ENCODE results near the gene PHLDB2. TPM values are rescaled to one million over a fixed set of nuclear protein-coding genes. Genes with fewer than 3 reads are reported as not detected.

Gene PHLDB2
- total RNA-seq, 4 donors from 2014 or later, result 12.9 to 34.7 (median 27.1) TPM

DNA sequence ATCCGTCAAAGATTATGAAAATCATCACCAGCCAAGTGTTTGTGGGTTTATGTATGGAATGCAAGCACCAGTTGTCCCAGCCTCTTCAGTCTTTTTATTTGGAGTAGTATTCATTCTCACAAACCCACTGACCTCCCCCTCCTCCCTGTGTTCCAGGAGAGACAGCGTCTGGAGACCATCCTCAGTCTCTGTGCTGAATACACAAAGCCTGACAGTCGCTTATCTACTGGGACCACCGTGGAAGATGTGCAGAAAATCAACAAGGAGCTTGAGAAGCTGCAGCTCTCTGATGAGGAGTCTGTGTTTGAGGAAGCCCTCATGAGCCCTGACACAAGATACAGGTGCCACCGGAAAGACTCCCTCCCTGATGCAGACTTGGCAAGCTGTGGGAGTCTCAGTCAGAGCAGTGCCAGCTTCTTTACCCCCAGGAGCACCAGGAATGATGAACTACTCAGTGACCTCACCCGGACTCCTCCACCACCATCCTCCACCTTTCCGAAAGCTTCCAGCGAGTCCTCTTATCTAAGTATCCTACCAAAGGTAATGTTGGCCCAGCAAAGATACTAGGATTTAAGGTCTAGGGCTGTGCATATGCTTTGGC, 54.2 kb downstream of the PHLDB2 start:
- no peak for TF ChIP-seq POLR2A (IDR thresholded peaks at IDR 0.05)
- TF ChIP-seq, protein P1, sequence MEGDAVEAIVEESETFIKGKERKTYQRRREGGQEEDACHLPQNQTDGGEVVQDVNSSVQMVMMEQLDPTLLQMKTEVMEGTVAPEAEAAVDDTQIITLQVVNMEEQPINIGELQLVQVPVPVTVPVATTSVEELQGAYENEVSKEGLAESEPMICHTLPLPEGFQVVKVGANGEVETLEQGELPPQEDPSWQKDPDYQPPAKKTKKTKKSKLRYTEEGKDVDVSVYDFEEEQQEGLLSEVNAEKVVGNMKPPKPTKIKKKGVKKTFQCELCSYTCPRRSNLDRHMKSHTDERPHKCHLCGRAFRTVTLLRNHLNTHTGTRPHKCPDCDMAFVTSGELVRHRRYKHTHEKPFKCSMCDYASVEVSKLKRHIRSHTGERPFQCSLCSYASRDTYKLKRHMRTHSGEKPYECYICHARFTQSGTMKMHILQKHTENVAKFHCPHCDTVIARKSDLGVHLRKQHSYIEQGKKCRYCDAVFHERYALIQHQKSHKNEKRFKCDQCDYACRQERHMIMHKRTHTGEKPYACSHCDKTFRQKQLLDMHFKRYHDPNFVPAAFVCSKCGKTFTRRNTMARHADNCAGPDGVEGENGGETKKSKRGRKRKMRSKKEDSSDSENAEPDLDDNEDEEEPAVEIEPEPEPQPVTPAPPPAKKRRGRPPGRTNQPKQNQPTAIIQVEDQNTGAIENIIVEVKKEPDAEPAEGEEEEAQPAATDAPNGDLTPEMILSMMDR (IDR thresholded peaks at IDR 0.05), result no peak
- Histone ChIP-seq H3K9me3 (no peaks in the 10 kb centered on the region), H3K27ac (no peak overlapping the region), H3K4me3 (replicated peaks in 1 of 3) (no peak overlapping the region), H3K27me3 (no peaks in the 10 kb centered on the region), H3K36me3 (no peaks in the 10 kb centered on the region), H3K4me1 (peaks cover 0 to 11% of the 10 kb centered on the region in 2 donors)
- DNase-seq, result no peak
- intact Hi-C loops (cut with DNase I), result no loop called here
- 75 to 77% methylated on average over 8 of the region's 8 CpGs for WGBS, 2 donors

DNA sequence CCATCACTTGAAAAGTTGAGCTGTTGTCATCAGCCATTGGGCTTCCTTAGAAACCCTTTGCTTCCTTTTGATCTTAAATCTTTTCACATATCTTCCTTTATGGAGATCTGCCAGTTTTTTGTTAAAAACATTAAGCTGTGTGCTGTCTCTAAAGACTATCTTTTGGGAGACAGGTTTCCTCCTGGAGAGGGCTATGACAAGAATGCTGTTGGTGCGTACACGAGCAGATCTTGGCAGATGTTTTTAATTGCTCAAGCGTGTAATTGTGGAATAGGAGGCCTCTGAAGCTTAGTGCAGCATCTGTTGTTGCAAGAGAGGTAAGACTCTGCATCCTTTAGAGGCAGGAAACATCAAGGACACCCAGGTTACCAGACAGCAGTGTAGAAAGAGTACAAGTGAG, 56.8 kb downstream of the PHLDB2 start:
- no peak for DNase-seq
- 19 to 27% methylated on average over 3 of the region's 3 CpGs for WGBS, 2 donors
- Histone ChIP-seq H3K27ac (no peak overlapping the region), H3K9me3 (no peaks in the 10 kb centered on the region), H3K4me3 (replicated peaks in 1 of 3) (no peak overlapping the region), H3K4me1 (peaks cover 0 to 7% of the 10 kb centered on the region in 2 donors), H3K27me3 (no peaks in the 10 kb centered on the region), H3K36me3 (no peaks in the 10 kb centered on the region)
- TF ChIP-seq, protein P1 (IDR thresholded peaks at IDR 0.05), result no peak
- intact Hi-C loops (cut with DNase I), result no loop called here

DNA sequence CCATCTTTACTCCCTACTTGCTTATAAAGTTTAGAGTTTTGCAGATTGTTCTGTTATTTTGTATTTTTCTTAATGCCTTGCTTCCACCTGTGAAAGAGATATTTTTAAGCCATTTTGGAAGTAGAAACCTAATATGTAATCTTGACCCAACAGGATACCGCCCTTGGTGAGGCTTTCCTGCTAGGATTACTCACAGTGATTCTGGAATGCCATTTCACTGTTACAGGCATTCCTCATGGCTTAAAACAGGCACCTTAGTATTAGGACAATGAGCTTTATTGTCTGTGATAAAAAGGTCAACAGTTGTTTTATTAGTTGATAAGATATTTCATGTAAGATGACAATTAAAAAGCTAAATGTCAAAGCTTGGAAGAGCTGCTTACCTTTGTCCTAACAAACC, 58.2 kb downstream of the PHLDB2 start:
- 77 to 88% methylated on average over 1 of the region's 1 CpG for WGBS, 2 donors
- H3K27me3 ChIP-seq, result no peaks in the 10 kb centered on the region
- H3K36me3 ChIP-seq, result no peaks in the 10 kb centered on the region
- H3K9me3 ChIP-seq, result no peaks in the 10 kb centered on the region
- no peak for TF ChIP-seq POLR2A (IDR thresholded peaks at IDR 0.05)
- TF ChIP-seq, protein P1 (IDR thresholded peaks at IDR 0.05), result no peak
- no peak overlapping the region for H3K4me3 ChIP-seq (replicated peaks in 1 of 3)
- H3K27ac ChIP-seq, result no peak overlapping the region
- no peak for DNase-seq
- peaks cover 0 to 7% of the 10 kb centered on the region in 2 donors for H3K4me1 ChIP-seq
- intact Hi-C loops (cut with DNase I), result no loop called here

DNA sequence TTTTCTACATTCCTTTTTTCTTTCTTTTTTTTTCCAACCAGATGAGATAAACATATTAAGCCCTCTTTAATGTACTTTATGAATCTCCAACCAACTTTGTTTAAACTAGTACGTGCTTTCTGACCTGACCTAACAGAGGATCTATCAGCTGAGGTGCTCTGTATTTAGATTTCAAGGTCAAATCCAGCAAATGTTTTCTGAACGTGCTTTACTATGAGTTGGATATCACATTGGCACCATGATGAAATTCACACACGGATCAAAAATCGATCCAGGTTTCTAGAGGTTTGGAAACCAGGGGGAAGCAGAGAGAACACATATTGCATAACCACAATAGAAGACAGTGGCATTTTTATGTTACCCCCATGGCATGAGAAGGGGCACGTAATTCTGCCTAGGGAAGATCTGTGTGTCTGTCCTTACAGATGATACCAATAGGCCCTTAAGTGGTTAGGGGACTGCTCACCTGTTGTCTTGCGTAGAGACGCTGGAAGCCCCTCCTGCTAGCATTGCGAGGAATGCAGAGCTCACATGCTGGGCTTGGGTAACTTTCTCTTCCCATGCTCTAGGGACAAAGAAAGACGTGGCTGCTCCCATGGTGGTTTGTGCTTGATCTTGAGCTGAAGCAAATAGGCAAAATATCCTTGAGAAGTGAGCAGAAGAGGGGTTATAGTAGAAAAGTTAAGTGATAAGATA, 60.5 kb downstream of the PHLDB2 start:
- TF ChIP-seq, protein P1 (IDR thresholded peaks at IDR 0.05), result no peak
- TF ChIP-seq POLR2A (IDR thresholded peaks at IDR 0.05), result no peak
- 94 to 96% methylated on average over 9 of the region's 9 CpGs for WGBS, 2 donors
- DNase-seq, result no peak
- no peak overlapping the region for H3K4me3 ChIP-seq (replicated peaks in 1 of 3)
- no peaks in the 10 kb centered on the region for H3K27me3 ChIP-seq
- H3K4me1 ChIP-seq, result peaks cover 0 to 15% of the 10 kb centered on the region in 2 donors
- intact Hi-C loops (cut with DNase I), result no loop called here
- no peaks in the 10 kb centered on the region for H3K36me3 ChIP-seq
- no peak overlapping the region for H3K27ac ChIP-seq
- H3K9me3 ChIP-seq, result no peaks in the 10 kb centered on the region

DNA sequence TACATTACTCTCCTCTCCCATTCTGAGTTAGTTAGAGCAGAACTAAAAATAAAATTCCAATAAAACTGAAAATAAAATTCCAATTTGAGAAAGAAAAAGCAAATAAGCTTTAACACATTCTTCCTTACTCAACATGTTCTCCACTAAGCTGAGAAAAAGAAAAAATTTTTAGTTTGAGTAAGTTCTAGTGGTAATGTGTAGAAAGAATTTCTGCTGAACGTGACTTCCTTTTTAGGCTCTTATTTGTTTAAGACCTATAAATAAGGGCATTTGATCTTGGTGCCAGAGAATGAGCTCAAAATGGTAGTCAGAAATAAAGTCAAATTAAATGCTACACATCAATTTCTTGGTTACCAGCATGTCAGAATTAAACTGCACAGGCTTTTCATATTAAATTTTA, 62.1 kb downstream of the PHLDB2 start:
- WGBS, 2 donors, result 74 to 89% methylated on average over 1 of the region's 1 CpG
- Histone ChIP-seq H3K36me3 (no peaks in the 10 kb centered on the region), H3K9me3 (no peaks in the 10 kb centered on the region), H3K27ac (no peak overlapping the region), H3K4me1 (peaks cover 0 to 8% of the 10 kb centered on the region in 2 donors), H3K4me3 (replicated peaks in 1 of 3) (no peak overlapping the region), H3K27me3 (no peaks in the 10 kb centered on the region)
- no peak for DNase-seq
- TF ChIP-seq POLR2A (IDR thresholded peaks at IDR 0.05), result no peak
- TF ChIP-seq, protein P1 (IDR thresholded peaks at IDR 0.05), result no peak
- intact Hi-C loops (cut with DNase I), result no loop called here
